Ammon's horn (tissue), 1 donor: ENCODE results near the gene S100A2.

Experiments used
- DNase-seq: peaks from one replicate; pipeline ENCODE4 v3.0.0-alpha.2; 2016; ENCODE audit warnings: low spot score

Gene S100A2

GRCh38 chr1:153545067-153546055 lies 20.3 kb downstream of the S100A2 start, which contains the start of gene S100A4:
S100A4 (minus strand) TSS chr1:153545806; CDS start chr1:153544794, 1,012 bp downstream.
- peak; percentile 71 for DNase-seq

GRCh38 chr1:153544453-153545066 lies 21.1 kb downstream of the S100A2 start:
- no peak for DNase-seq

GRCh38 chr1:153543736-153544135 lies 21.9 kb downstream of the S100A2 start:
- DNase-seq: no peak

- no peak for DNase-seq
Measured at GRCh38 chr1:153542956-153543711, 22.5 kb downstream of the S100A2 start.

- no peak for DNase-seq
Measured at GRCh38 chr1:153541641-153542590, 23.7 kb downstream of the S100A2 start.

GRCh38 chr1:153540394-153541361 lies 25.0 kb downstream of the S100A2 start, which contains the start of gene S100A5:
S100A5 (minus strand) TSS chr1:153540934; CDS start chr1:153540191, 743 bp downstream.
- no peak for DNase-seq

GRCh38 chr1:153539395-153540093 lies 26.1 kb downstream of the S100A2 start:
- DNase-seq: no peak

GRCh38 chr1:153538315-153538821 lies 27.3 kb downstream of the S100A2 start:
- no peak for DNase-seq

GRCh38 chr1:153537376-153537730 lies 28.3 kb downstream of the S100A2 start:
- no peak for DNase-seq

- DNase-seq: no peak
Measured at GRCh38 chr1:153536671-153537375, 28.8 kb downstream of the S100A2 start.

- peak; percentile 77 for DNase-seq
Measured at GRCh38 chr1:153536012-153536670, 29.5 kb downstream of the S100A2 start.

GRCh38 chr1:153535242-153536011 lies 30.2 kb downstream of the S100A2 start, which contains the start of gene S100A6:
S100A6 (minus strand) TSS chr1:153535991; CDS start chr1:153535339, 652 bp downstream.
- no peak for DNase-seq

GRCh38 chr1:153534925-153535241 lies 30.8 kb downstream of the S100A2 start:
- DNase-seq: no peak

GRCh38 chr1:153534226-153534924 lies 31.3 kb downstream of the S100A2 start:
- no peak for DNase-seq

GRCh38 chr1:153533689-153534201 lies 31.9 kb downstream of the S100A2 start:
- no peak for DNase-seq
